ENCODE results near the gene DMD. TPM values are rescaled to one million over a fixed set of nuclear protein-coding genes. Genes with fewer than 3 reads are reported as not detected.

Gene DMD
- total and polyA plus RNA-seq, 2 of the 8 experiments (the other 6 are each of a cell fraction or from before 2014, with no cell fraction given), result 4.8 to 7.4 TPM

DNA sequence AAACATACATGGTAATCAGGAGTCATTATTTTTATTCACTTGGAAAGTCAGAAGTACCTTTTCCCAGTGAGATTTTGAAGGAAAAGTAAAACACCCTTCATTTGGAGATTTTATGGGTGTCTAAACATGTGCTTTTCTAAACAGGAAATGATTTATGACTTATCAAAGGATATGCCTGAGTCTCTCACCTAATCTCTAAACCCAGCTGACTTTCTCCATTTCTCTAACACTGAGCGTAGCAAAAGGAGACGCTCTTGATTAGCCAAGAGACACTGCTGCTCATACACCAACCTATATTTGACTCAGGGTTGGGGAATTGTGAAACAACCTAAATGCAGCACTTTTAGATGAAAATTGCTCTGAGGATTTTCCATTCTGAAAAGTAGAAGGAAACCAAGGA is 1671.0 kb downstream of the DMD start (continued):
- TF ChIP-seq ZNF274 (IDR thresholded peaks at IDR 0.05; ENCODE audit: borderline replicate concordance, extremely low read depth, low read length) (no peak), CEBPB (IDR thresholded peaks at IDR 0.05; ENCODE audit: low read depth, low read length) (no peak), CTCF (IDR thresholded peaks at IDR 0.05; ENCODE audit: control extremely low read depth in 1 of 3, insufficient read depth in 1 of 3, low read depth in 1 of 3, low read length in 3 of 3) (no peak), RNF2 (IDR thresholded peaks at IDR 0.05; ENCODE audit: borderline replicate concordance, low read depth, low read length, missing control alignments, poor library complexity, severe bottlenecking) (no peak)

Data from H1 (cell line).